Endothelial cell of umbilical vein (primary cell): ENCODE data around the gene CLN6. TPM values are rescaled to one million over a fixed set of nuclear protein-coding genes. Genes with fewer than 3 reads are reported as not detected.

Experiments
- BruUV-seq: library from RNA; stranded (reverse); fragments of 400-500 nt; replicated peaks from 2 replicates; lab custom pipeline; 2021; lab: Mats Ljungman, UMichigan
- CTCF ChIA-PET: fragments of 300-600, 350-600 bp; sonication (Branson Sonifier 250); formaldehyde crosslinking; loops from one replicate; lab custom pipeline; 2021; ENCODE audit warnings: antibody characterized with exemption, inconsistent platforms; lab: Charles Lee
- POLR2A ChIA-PET: fragments of 300-600, 350-600 bp; sonication (Branson Sonifier 250); formaldehyde crosslinking; loops from one replicate; lab custom pipeline; 2021; ENCODE audit warnings: antibody characterized with exemption, inconsistent platforms; lab: Charles Lee
- DNase-seq: peaks from one replicate; pipeline ENCODE4 v3.0.0-alpha.2; 2011; ENCODE audit warnings: low read depth, low spot score
- FAIRE-seq: peaks from 2 replicates; lab custom pipeline; 2011; peaks lifted over from hg19 to GRCh38; lab: Jason Lieb, UNC
- H2AFZ ChIP-seq: 2 replicates; pipeline ENCODE4 v1.6.0; 2012; ENCODE audit warnings: low read depth, low read length, control low read depth, inconsistent platforms
- H3K27ac ChIP-seq: 2 replicates; pipeline ENCODE4 v1.5.1; 2011; ENCODE audit warnings: low read depth, mild to moderate bottlenecking, control low read depth, low read length, moderate library complexity; ENCODE audit not compliant: insufficient read depth
- H3K27me3 ChIP-seq, 2 experiments: 2 replicates each; pipeline versions ENCODE4 v1.6.0 to v1.6.1; 2011; ENCODE audit warnings: low read length in 2 of 2, mixed read lengths in 1 of 2; ENCODE audit not compliant: control insufficient read depth in 2 of 2, insufficient read depth in 2 of 2
- H3K36me3 ChIP-seq, 2 experiments: 2 replicates in 1 of 2; 3 replicates in 1 of 2; pipeline ENCODE4 v1.5.1; 2011; ENCODE audit warnings: low read length in 2 of 2, mild to moderate bottlenecking in 1 of 2, moderate library complexity in 1 of 2; ENCODE audit not compliant: control insufficient read depth in 2 of 2, insufficient read depth in 2 of 2; ENCODE audit errors: extremely low read depth in 1 of 2
- H3K4me1 ChIP-seq: 3 replicates; pipeline ENCODE4 v1.5.1; 2011; ENCODE audit warnings: mild to moderate bottlenecking, low read length; ENCODE audit not compliant: control insufficient read depth, insufficient read depth; ENCODE audit errors: extremely low read depth
- H3K4me2 ChIP-seq: 2 replicates; pipeline ENCODE4 v1.6.1; 2011; ENCODE audit warnings: low read length, control low read depth, mixed read lengths; ENCODE audit not compliant: insufficient read depth
- H3K4me3 ChIP-seq, 3 experiments: fragments of 200-600 bp in 1 of 3; sonication (generic), shearing (Covaris generic) in 1 of 3; replicated peaks in 1 of 3; 2 replicates each; pipeline ENCODE4 v1.5.1; 2011 to 2016; ENCODE audit warnings: control low read depth in 3 of 3, low read length in 3 of 3, mild to moderate bottlenecking in 2 of 3, inconsistent platforms in 1 of 3, low read depth in 1 of 3, moderate library complexity in 1 of 3; ENCODE audit not compliant: insufficient read depth in 1 of 3
- H3K79me2 ChIP-seq: 2 replicates; pipeline ENCODE4 v1.6.0; 2012; ENCODE audit warnings: low read length, inconsistent platforms; ENCODE audit not compliant: control insufficient read depth, insufficient read depth
- H3K9ac ChIP-seq: replicated peaks from 2 replicates; pipeline ENCODE3; 2011; ENCODE audit warnings: low read length, control low read depth; ENCODE audit not compliant: insufficient read depth; ENCODE audit errors: extremely low read depth
- H3K9me1 ChIP-seq: replicated peaks from 3 replicates; pipeline ENCODE4 v1.6.0; 2011; ENCODE audit warnings: mild to moderate bottlenecking, low read length; ENCODE audit not compliant: control insufficient read depth, insufficient read depth; ENCODE audit errors: extremely low read depth
- H3K9me3 ChIP-seq: replicated peaks from 2 replicates; pipeline ENCODE4 v1.5.1; 2012; ENCODE audit warnings: low read length, inconsistent platforms; ENCODE audit not compliant: control insufficient read depth, insufficient read depth
- H4K20me1 ChIP-seq: replicated peaks from 2 replicates; pipeline ENCODE3; 2011; ENCODE audit warnings: mild to moderate bottlenecking, low read length; ENCODE audit not compliant: control insufficient read depth, insufficient read depth; ENCODE audit errors: extremely low read depth
- EZH2 ChIP-seq: IDR thresholded peaks from 2 replicates; pipeline ENCODE4 v1.6.1; 2012; ENCODE audit warnings: borderline replicate concordance, low read depth, mild to moderate bottlenecking, moderate library complexity, low read length, inconsistent platforms; ENCODE audit not compliant: severe bottlenecking
- FOS ChIP-seq: IDR thresholded peaks from 2 replicates; pipeline ENCODE4 v1.6.1; 2011; ENCODE audit warnings: mild to moderate bottlenecking, low read length, moderate library complexity, borderline replicate concordance; ENCODE audit not compliant: insufficient read depth
- GATA2 ChIP-seq: IDR thresholded peaks from 2 replicates; pipeline ENCODE4 v1.7.0; 2011; ENCODE audit warnings: low read depth, mild to moderate bottlenecking, moderate library complexity, mixed read lengths, low read length; ENCODE audit not compliant: insufficient read length, insufficient read depth
- JUN ChIP-seq: IDR thresholded peaks from 2 replicates; pipeline ENCODE4 v1.6.1; 2011; ENCODE audit warnings: borderline replicate concordance, low read depth; ENCODE audit not compliant: insufficient read length, insufficient read depth
- MAX ChIP-seq: IDR thresholded peaks from 2 replicates; pipeline ENCODE4 v1.6.1; 2011; ENCODE audit not compliant: insufficient read depth, insufficient read length
- MYC ChIP-seq: IDR thresholded peaks from one replicate; pipeline ENCODE4 v1.6.1; 2011; ENCODE audit warnings: mild to moderate bottlenecking, low read depth, low read length
- POLR2A ChIP-seq: IDR thresholded peaks from 2 replicates; pipeline ENCODE4 v1.6.1; 2012; ENCODE audit warnings: low read depth, mild to moderate bottlenecking, control low read depth, low read length
- POLR2AphosphoS5 ChIP-seq: IDR thresholded peaks from 2 replicates; pipeline ENCODE4 v1.6.1; 2012; ENCODE audit warnings: low read depth, mild to moderate bottlenecking, control low read depth, low read length, moderate library complexity; ENCODE audit not compliant: insufficient read depth
- dilution Hi-C: fragments of 300-500 bp; cut with MboI; formaldehyde crosslinking; loops from one replicate; pipeline ENCODE4 v1.15.0; 2019; ENCODE audit warnings: low sequenced_read_pairs; ENCODE audit not compliant: extremely low pct_ligation_motif_present
- intact Hi-C: fragments of 100-400 bp; cut with micrococcal nuclease; formaldehyde crosslinking; loops from one replicate; pipeline ENCODE4 v1.10.0; 2022
- polyA plus RNA-seq, 4 experiments: library from polyadenylated mRNA; depleted of rRNA in 3 of 4; stranded (reverse) in 3 of 4; unstranded in 1 of 4; fragments of >200 nt; gene quantifications; 2 replicates each; pipeline versions ENCODE4 v1.2.1 to v1.2.3, GENCODE V29; 2011 to 2012; ENCODE audit warnings: missing spikeins in 1 of 4
- total RNA-seq: library from RNA; stranded (reverse); gene quantifications from 2 replicates; pipeline ENCODE4 v1.2.3, GENCODE V29; 2021

The CLN6 gene
- total and polyA plus RNA-seq, 2 donors (not counting 3 experiments of a cell fraction or from before 2014, with no cell fraction given) = 53.9 to 75.5 TPM

DNA sequence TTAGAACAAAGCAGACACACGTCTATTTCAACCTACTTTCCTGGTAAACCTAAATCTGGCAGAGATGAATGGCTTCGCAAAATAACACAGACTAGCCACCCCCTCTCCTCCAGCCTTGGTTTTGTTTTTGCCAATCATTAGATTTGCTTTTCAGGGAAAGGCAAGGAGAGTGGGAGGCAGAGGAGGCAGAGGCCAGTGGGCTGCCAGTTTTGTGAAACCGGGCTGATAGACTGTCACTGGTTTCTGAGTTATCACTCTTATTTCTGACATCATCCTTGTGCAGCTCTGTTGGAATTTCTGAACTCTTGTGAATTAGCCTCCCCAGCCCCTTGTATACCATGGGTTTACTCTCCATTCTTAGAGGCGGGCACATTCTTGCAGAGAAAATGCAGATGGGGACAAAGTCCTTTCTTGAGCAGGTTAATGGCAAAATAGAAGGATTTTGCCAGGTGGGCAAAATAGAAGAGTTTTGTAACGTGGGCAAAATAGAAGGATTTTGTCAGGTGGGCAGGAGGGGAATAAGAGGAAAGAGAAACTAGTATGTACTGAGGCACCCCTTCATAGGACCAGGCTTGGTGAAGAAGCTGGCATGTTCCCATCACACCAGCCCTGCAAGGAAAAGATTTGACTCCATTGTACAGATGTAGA, 44.8 kb upstream of the CLN6 start:
- TF ChIP-seq MAX (no peak), JUN (no peak), POLR2AphosphoS5 (no peak), GATA2 (no peak), MYC (no peak), POLR2A (no peak), EZH2 (no peak), FOS (no peak)
- no TSS peak for BruUV-seq
- no peak for DNase-seq
- Histone ChIP-seq H3K79me2 (peaks cover 11% of the 10 kb centered on the region), H3K4me2 (no peak overlapping the region), H3K9me3 (no peaks in the 10 kb centered on the region), H2AFZ (no peak overlapping the region), H3K9ac (no peak overlapping the region), H3K36me3 (no peaks in the 10 kb centered on the region), H4K20me1 (peaks cover 2% of the 10 kb centered on the region), H3K4me3 (no peak overlapping the region), H3K4me1 (peaks cover 23% of the 10 kb centered on the region), H3K27me3 (no peaks in the 10 kb centered on the region), H3K9me1 (no peaks in the 10 kb centered on the region), H3K27ac (no peak overlapping the region)
- no peak for FAIRE-seq
- ChIA-PET POLR2A (no interaction called here), CTCF (interaction anchor here (1.0 kb wide), 2 partner anchors 21 to 32 kb away, joined by 3 read pairs; no protein-coding TSS in a partner anchor)
- dilution Hi-C loops (no loop called here), intact Hi-C loops (no loop called here)
